Coronary artery (tissue), 2 donors: Measurements from ENCODE around the gene SPATA24.

Source experiments
- DNase-seq: peaks from one replicate; pipeline ENCODE4 v3.0.0-alpha.2; 2017; ENCODE audit warnings: low spot score
- H3K27ac ChIP-seq, 2 donors: fragments of 200-600 bp; sonication (generic); one replicate each; pipeline ENCODE4 v1.5.1; 2016 to 2019
- H3K4me3 ChIP-seq: fragments of 200-600 bp; sonication (generic); 2 replicates; pipeline ENCODE4 v1.5.1; 2016; ENCODE audit warnings: mild to moderate bottlenecking, moderate library complexity
- TF ChIP-seq, protein P1 (sequence below): fragments of 200-600 bp; sonication (generic); IDR thresholded peaks from one replicate; pipeline ENCODE4 v1.5.1; 2019; ENCODE audit warnings: antibody characterized with exemption

Gene SPATA24

DNA sequence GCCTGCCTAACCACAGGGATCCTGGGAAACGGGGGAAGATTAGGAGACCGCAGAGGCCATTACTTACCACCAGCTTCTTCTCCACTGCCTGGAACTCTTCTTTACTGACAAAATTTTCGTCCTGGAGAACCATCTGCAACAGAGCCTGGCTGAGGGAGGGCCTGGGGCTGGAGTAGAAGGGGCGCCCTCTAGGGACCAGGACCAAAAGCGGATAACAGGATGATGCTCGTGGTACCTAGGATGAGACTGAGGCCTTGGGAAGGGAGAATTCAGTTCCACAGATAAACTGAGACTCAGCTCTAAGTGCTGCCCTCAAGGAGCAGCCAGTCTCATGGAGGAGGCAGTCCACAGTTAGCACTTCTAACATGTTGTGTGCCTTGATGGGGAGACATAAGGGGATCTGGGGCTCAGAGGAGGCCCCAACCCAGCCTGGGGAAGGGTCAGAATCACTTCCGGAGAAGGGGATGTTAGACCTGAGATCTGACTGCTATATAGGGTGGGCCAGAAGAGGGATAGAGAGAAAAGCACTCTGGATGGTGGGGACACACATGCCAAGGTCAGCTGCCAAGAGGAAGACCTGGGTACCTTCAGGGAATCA is 1.2 kb downstream of the SPATA24 start:
- TF ChIP-seq, protein P1, sequence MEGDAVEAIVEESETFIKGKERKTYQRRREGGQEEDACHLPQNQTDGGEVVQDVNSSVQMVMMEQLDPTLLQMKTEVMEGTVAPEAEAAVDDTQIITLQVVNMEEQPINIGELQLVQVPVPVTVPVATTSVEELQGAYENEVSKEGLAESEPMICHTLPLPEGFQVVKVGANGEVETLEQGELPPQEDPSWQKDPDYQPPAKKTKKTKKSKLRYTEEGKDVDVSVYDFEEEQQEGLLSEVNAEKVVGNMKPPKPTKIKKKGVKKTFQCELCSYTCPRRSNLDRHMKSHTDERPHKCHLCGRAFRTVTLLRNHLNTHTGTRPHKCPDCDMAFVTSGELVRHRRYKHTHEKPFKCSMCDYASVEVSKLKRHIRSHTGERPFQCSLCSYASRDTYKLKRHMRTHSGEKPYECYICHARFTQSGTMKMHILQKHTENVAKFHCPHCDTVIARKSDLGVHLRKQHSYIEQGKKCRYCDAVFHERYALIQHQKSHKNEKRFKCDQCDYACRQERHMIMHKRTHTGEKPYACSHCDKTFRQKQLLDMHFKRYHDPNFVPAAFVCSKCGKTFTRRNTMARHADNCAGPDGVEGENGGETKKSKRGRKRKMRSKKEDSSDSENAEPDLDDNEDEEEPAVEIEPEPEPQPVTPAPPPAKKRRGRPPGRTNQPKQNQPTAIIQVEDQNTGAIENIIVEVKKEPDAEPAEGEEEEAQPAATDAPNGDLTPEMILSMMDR = no peak
- H3K4me3 ChIP-seq = peak overlapping the region; percentile 77
- peak overlapping the region in 1 of 2 donors; percentile 98 for H3K27ac ChIP-seq
- no peak for DNase-seq

- Histone ChIP-seq H3K27ac (no peak overlapping the region), H3K4me3 (no peak overlapping the region)
- DNase-seq = no peak
- TF ChIP-seq, protein P1 = no peak
Observed at GRCh38 chr5:139401546-139401945, 2.3 kb downstream of the SPATA24 start.

GRCh38 chr5:139399501-139400121 is 4.3 kb downstream of the SPATA24 start:
- Histone ChIP-seq H3K4me3 (no peak overlapping the region), H3K27ac (no peak overlapping the region)
- TF ChIP-seq, protein P1 = no peak
- no peak for DNase-seq

- no peak for DNase-seq
- no peak overlapping the region for H3K27ac ChIP-seq
- TF ChIP-seq, protein P1 = no peak
- H3K4me3 ChIP-seq = no peak overlapping the region
Observed at GRCh38 chr5:139397921-139398320, 6.0 kb downstream of the SPATA24 start.

DNA sequence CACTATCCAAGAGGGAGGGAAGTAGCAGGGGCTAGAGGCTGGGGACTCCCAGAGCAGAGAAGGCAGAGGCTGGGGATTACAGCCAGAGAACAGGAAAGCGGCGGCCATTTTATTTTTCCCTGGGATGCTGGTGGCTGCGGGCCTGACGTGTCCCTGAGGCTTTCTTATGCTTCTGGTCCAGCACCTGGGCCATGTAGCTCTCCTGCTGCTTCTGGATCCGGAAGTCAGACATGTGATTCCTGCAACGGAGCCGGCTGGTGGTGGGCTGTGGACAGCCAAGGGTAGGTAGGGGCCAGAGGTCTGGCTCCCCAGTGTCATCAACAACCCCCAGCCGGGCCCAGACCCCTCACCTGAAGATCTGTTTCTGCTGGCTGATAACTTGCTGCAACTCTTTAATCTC is 7.2 kb downstream of the SPATA24 start:
- Histone ChIP-seq H3K27ac (no peak overlapping the region), H3K4me3 (no peak overlapping the region)
- DNase-seq = no peak
- TF ChIP-seq, protein P1 = no peak

DNA sequence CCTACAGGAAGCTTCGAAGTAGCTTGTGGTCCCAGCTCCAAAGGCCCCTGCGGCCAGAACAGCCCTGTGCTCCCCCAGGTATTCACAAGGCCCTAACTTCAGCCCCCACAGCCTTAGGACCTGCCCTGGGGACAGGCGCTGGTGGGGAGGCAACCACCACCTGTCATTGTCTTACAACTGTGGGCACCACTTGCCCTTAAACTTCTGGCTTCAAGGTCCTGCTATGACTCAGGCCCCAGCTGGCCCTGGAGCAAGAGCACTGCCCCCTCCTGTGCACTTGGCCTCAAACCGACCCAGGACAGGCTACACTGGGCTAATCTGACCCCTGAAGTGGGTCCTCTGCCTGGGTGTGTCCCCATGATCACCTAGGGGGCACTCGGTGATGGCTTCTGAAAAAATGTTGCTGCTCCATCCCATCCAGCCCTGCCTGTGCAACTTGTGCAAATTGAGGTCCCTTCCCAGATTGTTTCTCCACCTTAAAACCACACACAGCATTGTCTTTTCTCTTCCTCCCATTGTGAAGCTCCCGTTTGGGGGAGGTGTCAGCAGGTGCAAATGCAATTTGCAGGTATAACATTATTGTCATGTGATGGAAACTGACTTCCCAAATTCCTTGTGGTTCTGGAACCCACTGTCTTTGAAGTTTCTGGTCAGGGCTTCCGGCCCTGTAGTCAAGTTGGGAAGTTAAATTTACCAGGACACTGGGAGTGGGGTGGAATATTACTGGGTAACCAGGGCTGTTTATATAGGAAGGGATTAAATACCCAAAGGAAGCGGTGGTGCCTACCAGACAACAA is 7.8 kb downstream of the SPATA24 start:
- TF ChIP-seq, protein P1 = no peak
- H3K27ac ChIP-seq = no peak overlapping the region
- no peak overlapping the region for H3K4me3 ChIP-seq
- no peak for DNase-seq
